ENCODE data around the gene EMC8.

GRCh38 chr16:85735225-85735635 is 64.1 kb downstream of the EMC8 start:
- no peak for TF ChIP-seq GATA2 (IDR thresholded peaks at IDR 0.05; ENCODE audit: low read depth, low read length)
- no peak for TF ChIP-seq GATA3 (IDR thresholded peaks at IDR 0.05; ENCODE audit: low read depth, low read length)
